ENCODE measurements around the gene CTIF. TPM values are rescaled to one million over a fixed set of nuclear protein-coding genes. Genes with fewer than 3 reads are reported as not detected.
"Not testable (repeated sequence)": the region's sequence is repeated elsewhere in the genome, so short reads cannot be mapped to it uniquely, and the experiment has no call there.

CTIF gene
- total RNA-seq, 1 donor: 65.9 TPM

DNA sequence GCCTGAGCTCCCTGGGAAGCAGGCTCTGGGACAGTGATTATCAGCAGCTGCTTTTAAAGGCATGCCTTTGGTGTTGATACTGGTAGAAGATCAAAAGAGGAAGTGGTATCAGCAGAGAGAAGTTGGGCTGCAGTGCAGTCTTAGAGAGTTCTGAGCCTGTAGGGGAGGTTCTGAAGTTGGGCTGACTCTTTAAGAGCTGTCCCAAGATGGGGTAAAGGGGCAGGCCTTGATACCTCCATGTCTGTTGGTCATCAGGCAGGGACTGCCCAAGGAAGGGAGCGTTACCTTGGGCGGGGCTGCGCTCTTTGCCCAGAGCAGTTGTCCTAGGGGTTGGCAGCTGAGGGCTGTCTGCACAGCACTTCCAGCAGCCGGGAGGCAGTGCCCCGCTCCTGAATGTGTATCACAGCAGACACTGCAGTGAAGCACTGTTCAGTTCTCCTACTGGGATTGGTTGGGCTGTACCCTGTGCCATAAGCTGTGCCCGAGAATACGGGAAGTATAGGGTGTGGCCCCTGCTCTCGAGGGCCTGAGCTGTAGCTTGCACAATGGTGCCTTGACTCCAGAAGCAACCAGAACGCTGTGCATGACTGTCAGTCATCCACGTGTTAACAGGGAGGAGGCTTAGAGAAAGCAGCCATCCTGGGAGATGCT is 177.0 kb downstream of the CTIF start:
- no peak for DNase-seq (ENCODE audit: insufficient read length, low spot score, missing footprints)
- Histone ChIP-seq H2AFZ (ENCODE audit: low read length) (no peak overlapping the region), H3K79me2 (ENCODE audit: insufficient read depth, low read length) (peaks cover 15% of the 10 kb centered on the region), H3K9me3 (ENCODE audit: low read depth, low read length) (peaks cover 2% of the 10 kb centered on the region), H3K4me2 (ENCODE audit: insufficient read depth, low read length) (no peak overlapping the region), H3K4me3 (ENCODE audit: insufficient read depth, low read length) (no peak overlapping the region), H4K20me1 (ENCODE audit: insufficient read depth, low read length) (no peaks in the 10 kb centered on the region), H3K27ac (ENCODE audit: low read depth, low read length) (no peak overlapping the region), H3K36me3 (ENCODE audit: insufficient read depth, low read length) (peaks cover 11% of the 10 kb centered on the region), H3K27me3 (ENCODE audit: insufficient read depth, low read length) (no peaks in the 10 kb centered on the region), H3K4me1 (ENCODE audit: insufficient read depth, low read length) (peaks cover 53% of the 10 kb centered on the region)
- TF ChIP-seq, protein P1, sequence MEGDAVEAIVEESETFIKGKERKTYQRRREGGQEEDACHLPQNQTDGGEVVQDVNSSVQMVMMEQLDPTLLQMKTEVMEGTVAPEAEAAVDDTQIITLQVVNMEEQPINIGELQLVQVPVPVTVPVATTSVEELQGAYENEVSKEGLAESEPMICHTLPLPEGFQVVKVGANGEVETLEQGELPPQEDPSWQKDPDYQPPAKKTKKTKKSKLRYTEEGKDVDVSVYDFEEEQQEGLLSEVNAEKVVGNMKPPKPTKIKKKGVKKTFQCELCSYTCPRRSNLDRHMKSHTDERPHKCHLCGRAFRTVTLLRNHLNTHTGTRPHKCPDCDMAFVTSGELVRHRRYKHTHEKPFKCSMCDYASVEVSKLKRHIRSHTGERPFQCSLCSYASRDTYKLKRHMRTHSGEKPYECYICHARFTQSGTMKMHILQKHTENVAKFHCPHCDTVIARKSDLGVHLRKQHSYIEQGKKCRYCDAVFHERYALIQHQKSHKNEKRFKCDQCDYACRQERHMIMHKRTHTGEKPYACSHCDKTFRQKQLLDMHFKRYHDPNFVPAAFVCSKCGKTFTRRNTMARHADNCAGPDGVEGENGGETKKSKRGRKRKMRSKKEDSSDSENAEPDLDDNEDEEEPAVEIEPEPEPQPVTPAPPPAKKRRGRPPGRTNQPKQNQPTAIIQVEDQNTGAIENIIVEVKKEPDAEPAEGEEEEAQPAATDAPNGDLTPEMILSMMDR (IDR thresholded peaks at IDR 0.05; ENCODE audit: extremely low read depth, low read depth, low read length): no peak

DNA sequence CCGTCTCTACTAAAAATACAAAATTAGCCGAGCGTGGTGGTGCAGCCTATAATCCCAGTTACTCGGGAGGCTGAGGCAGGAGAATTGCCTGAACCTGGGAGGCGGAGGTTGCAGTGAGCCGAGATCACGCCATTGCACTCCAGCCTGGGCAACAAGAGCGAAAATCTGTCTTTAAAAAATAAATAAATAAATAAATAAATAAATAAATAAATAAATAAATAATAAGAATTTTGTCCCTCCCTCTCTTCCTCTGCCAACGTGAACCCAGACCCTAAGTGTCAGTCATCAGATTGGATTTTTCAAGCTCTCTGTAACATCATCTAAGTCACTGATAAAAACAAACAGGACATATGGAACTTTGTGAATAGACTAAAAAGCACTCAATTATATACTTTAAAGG is 178.4 kb downstream of the CTIF start:
- peaks cover 55% of the 10 kb centered on the region for H3K4me1 ChIP-seq (ENCODE audit: insufficient read depth, low read length)
- H3K4me2 ChIP-seq (ENCODE audit: insufficient read depth, low read length); H4K20me1 ChIP-seq (ENCODE audit: insufficient read depth, low read length); H3K9me3 ChIP-seq (ENCODE audit: low read depth, low read length); H3K4me3 ChIP-seq (ENCODE audit: insufficient read depth, low read length); DNase-seq (ENCODE audit: insufficient read length, low spot score, missing footprints); H2AFZ ChIP-seq (ENCODE audit: low read length); H3K27ac ChIP-seq (ENCODE audit: low read depth, low read length); H3K27me3 ChIP-seq (ENCODE audit: insufficient read depth, low read length): not testable (repeated sequence)
- H3K79me2 ChIP-seq (ENCODE audit: insufficient read depth, low read length): peaks cover 15% of the 10 kb centered on the region
- peaks cover 11% of the 10 kb centered on the region for H3K36me3 ChIP-seq (ENCODE audit: insufficient read depth, low read length)

DNA sequence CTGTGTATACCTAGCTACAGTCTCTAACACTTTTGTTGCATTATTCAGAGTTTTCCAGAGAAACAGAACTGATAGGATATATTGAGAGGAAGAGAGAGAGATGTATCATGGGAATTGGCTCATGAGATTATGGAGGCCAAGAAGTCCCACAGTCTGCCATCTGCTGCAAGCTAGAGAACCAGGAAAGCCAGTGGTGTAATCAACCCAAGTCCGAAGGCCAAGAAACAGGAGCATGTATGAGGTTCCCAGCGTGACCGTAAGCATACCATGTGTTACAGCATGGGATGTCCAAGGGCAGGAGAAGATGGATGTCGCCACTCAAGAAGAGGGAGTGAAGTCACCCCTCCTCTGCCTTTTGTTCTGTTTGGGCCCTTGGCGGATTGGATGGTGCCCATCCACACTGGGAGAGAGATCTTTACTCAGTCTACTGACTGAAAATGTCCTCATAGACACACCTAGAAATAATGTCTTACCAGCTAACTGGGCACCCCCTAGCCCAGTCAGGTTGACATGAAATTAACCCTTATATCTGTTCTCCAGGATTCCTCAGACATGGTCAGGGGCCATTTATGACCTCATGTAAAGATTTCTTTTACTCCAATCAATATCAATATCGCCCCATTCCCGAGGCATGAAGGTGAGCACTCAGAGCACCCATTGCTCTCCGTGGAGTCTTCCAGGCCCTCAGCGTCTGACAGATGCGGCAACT is 179.6 kb downstream of the CTIF start:
- TF ChIP-seq, protein P1 (IDR thresholded peaks at IDR 0.05; ENCODE audit: extremely low read depth, low read depth, low read length): no peak
- Histone ChIP-seq H3K4me1 (ENCODE audit: insufficient read depth, low read length) (peaks cover 43% of the 10 kb centered on the region), H3K9me3 (ENCODE audit: low read depth, low read length) (peaks cover 2% of the 10 kb centered on the region), H3K79me2 (ENCODE audit: insufficient read depth, low read length) (peaks cover 15% of the 10 kb centered on the region), H3K36me3 (ENCODE audit: insufficient read depth, low read length) (peaks cover 17% of the 10 kb centered on the region), H4K20me1 (ENCODE audit: insufficient read depth, low read length) (no peaks in the 10 kb centered on the region), H3K4me3 (ENCODE audit: insufficient read depth, low read length) (no peak overlapping the region), H3K27ac (ENCODE audit: low read depth, low read length) (peak overlapping the region; percentile 57), H2AFZ (ENCODE audit: low read length) (no peak overlapping the region), H3K4me2 (ENCODE audit: insufficient read depth, low read length) (no peak overlapping the region), H3K27me3 (ENCODE audit: insufficient read depth, low read length) (no peaks in the 10 kb centered on the region)
- DNase-seq (ENCODE audit: insufficient read length, low spot score, missing footprints): no peak

DNA sequence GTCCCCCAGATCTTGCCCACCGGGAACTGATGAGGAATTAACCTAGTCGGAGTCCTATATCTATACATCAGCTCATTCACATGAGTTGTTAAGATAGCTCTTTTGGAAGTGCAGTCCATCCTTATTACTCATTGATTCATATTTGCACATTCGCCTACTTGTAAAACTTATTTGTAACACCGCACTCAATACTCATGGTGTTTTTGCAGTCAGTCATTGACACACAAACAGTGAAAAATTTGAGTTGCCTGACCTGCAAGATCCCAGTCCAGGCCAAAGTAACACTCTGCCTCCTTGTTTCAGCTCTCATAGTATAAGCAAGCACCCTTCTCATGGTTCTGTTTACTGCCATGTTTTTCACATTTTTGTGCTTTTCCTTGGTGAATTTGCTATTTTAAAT is 180.6 kb downstream of the CTIF start:
- no peaks in the 10 kb centered on the region for H4K20me1 ChIP-seq (ENCODE audit: insufficient read depth, low read length)
- peak; percentile 91 for DNase-seq (ENCODE audit: insufficient read length, low spot score, missing footprints)
- H3K27ac ChIP-seq (ENCODE audit: low read depth, low read length): peak overlapping the region; percentile 57
- TF ChIP-seq, protein P1 (IDR thresholded peaks at IDR 0.05; ENCODE audit: extremely low read depth, low read depth, low read length): no peak
- H3K79me2 ChIP-seq (ENCODE audit: insufficient read depth, low read length): peaks cover 7% of the 10 kb centered on the region
- H3K27me3 ChIP-seq (ENCODE audit: insufficient read depth, low read length): no peaks in the 10 kb centered on the region
- peaks cover 2% of the 10 kb centered on the region for H3K9me3 ChIP-seq (ENCODE audit: low read depth, low read length)
- H3K36me3 ChIP-seq (ENCODE audit: insufficient read depth, low read length): peaks cover 17% of the 10 kb centered on the region
- H3K4me1 ChIP-seq (ENCODE audit: insufficient read depth, low read length): peaks cover 35% of the 10 kb centered on the region
- no peak overlapping the region for H2AFZ ChIP-seq (ENCODE audit: low read length)
- H3K4me2 ChIP-seq (ENCODE audit: insufficient read depth, low read length): no peak overlapping the region
- H3K4me3 ChIP-seq (ENCODE audit: insufficient read depth, low read length): no peak overlapping the region
